ENCODE results near the gene SPTBN1. TPM values are rescaled to one million over a fixed set of nuclear protein-coding genes. Genes with fewer than 3 reads are reported as not detected.

The SPTBN1 gene
- total and polyA plus RNA-seq, 9 of the 15 experiments (the other 6 are each of a cell fraction or from before 2014, with no cell fraction given) = 8.9 to 66.8 (median 31.4) TPM

GRCh38 chr2:54568876-54569321, 112.8 kb downstream of the SPTBN1 start (continued):
- no peak; the same call in 1 of the 2 replicates for TF ChIP-seq REST (IDR thresholded peaks at IDR 0.05; ENCODE audit: borderline replicate concordance)
- TF ChIP-seq REST (CRISPR knock-in tag; IDR thresholded peaks at IDR 0.05; ENCODE audit: low read depth) = no peak
- no peak for TF ChIP-seq ID3 (CRISPR knock-in tag; IDR thresholded peaks at IDR 0.05)
- TF ChIP-seq ID3 (tag; IDR thresholded peaks at IDR 0.05) = no peak
- TF ChIP-seq ESRRB (CRISPR knock-in tag; IDR thresholded peaks at IDR 0.05; ENCODE audit: borderline replicate concordance) = no peak
- TF ChIP-seq CXXC5 (CRISPR knock-in tag; IDR thresholded peaks at IDR 0.05) = peak; percentile 43
- TF ChIP-seq SNRNP70 (optimal IDR thresholded peaks at IDR 0.05; ENCODE audit: low read depth, low read length) = no peak
- TF ChIP-seq BCOR (IDR thresholded peaks at IDR 0.05) = no peak
- no peak for TF ChIP-seq ZNF431 (CRISPR knock-in tag; IDR thresholded peaks at IDR 0.05)
- TF ChIP-seq YBX1 (IDR thresholded peaks at IDR 0.05) = no peak
- TF ChIP-seq ZBTB11 (CRISPR knock-in tag; IDR thresholded peaks at IDR 0.05) = no peak
- no peak for TF ChIP-seq ZNF239 (CRISPR knock-in tag; IDR thresholded peaks at IDR 0.05)
- peak; percentile 14 for TF ChIP-seq MEIS2 (IDR thresholded peaks at IDR 0.05; ENCODE audit: partially characterized antibody)
- peak; percentile 77 for TF ChIP-seq CBFA2T3 (IDR thresholded peaks at IDR 0.05)
- TF ChIP-seq TSC22D4 (tag; IDR thresholded peaks at IDR 0.05) = no peak
- no peak for TF ChIP-seq ZNF551 (CRISPR knock-in tag; IDR thresholded peaks at IDR 0.05)
- no peak for TF ChIP-seq ZNF668 (CRISPR knock-in tag; IDR thresholded peaks at IDR 0.05)
- TF ChIP-seq SPI1 (IDR thresholded peaks at IDR 0.05; ENCODE audit: borderline replicate concordance, low read depth, low read length) = no peak
- TF ChIP-seq CREM (IDR thresholded peaks at IDR 0.05; ENCODE audit: low read depth) = no peak

All from K562 (cell line).